H1 (cell line): ENCODE measurements around the gene PDGFA. TPM values are rescaled to one million over a fixed set of nuclear protein-coding genes. Genes with fewer than 3 reads are reported as not detected.

Experiments
- CTCF ChIA-PET: fragments of 300-600 bp; sonication (Branson Sonifier 250); formaldehyde crosslinking; loops from one replicate; lab custom pipeline; 2021; ENCODE audit not compliant: partially characterized antibody; lab: Charles Lee
- POLR2A ChIA-PET: fragments of 300-600 bp; sonication (Branson Sonifier 250); formaldehyde crosslinking; loops from one replicate; lab custom pipeline; 2021; ENCODE audit warnings: inconsistent platforms; ENCODE audit not compliant: partially characterized antibody; lab: Charles Lee
- DNase-seq, 2 experiments: peaks; one replicate each; pipeline versions ENCODE4 v3.0.0 to v3.0.0-alpha.2; 2010 to 2022; ENCODE audit warnings: low spot score in 2 of 2, low read depth in 1 of 2, mixed read lengths in 1 of 2
- FAIRE-seq: peaks from 2 replicates; lab custom pipeline; 2011; peaks lifted over from hg19 to GRCh38; lab: Jason Lieb, UNC
- H2AFZ ChIP-seq: 2 replicates; pipeline ENCODE4 v1.8.1; 2012; ENCODE audit warnings: low read length, inconsistent platforms
- H2AK5ac ChIP-seq: 2 replicates; pipeline ENCODE4 v1.6.1; 2013; ENCODE audit warnings: low read depth, low read length
- H2BK120ac ChIP-seq: replicated peaks from 2 replicates; pipeline ENCODE3; 2013; ENCODE audit warnings: low read depth, low read length, inconsistent platforms
- H2BK12ac ChIP-seq: 2 replicates; pipeline ENCODE4 v1.6.1; 2013; ENCODE audit warnings: low read depth, low read length
- H2BK15ac ChIP-seq: 2 replicates; pipeline ENCODE4 v1.6.1; 2013; ENCODE audit warnings: low read length
- H2BK20ac ChIP-seq: 2 replicates; pipeline ENCODE4 v1.6.1; 2013; ENCODE audit warnings: low read length
- H2BK5ac ChIP-seq: 2 replicates; pipeline ENCODE4 v1.6.1; 2013; ENCODE audit warnings: low read depth, low read length
- H3K14ac ChIP-seq: 2 replicates; pipeline ENCODE4 v1.6.1; 2013; ENCODE audit warnings: inconsistent platforms; ENCODE audit not compliant: insufficient read length
- H3K18ac ChIP-seq: 2 replicates; pipeline ENCODE4 v1.6.1; 2013; ENCODE audit warnings: low read length; ENCODE audit errors: extremely low read depth
- H3K23ac ChIP-seq: 2 replicates; pipeline ENCODE4 v1.6.1; 2013; ENCODE audit warnings: inconsistent platforms; ENCODE audit not compliant: insufficient read length
- H3K23me2 ChIP-seq: 2 replicates; pipeline ENCODE4 v1.6.1; 2013; ENCODE audit warnings: low read depth, low read length
- H3K27ac ChIP-seq: 2 replicates; pipeline ENCODE4 v1.6.1; 2011; ENCODE audit warnings: low read depth, low read length, inconsistent platforms
- H3K27me3 ChIP-seq, 4 experiments: replicated peaks in 1 of 4; 1 replicate in 1 of 4; 2 replicates in 3 of 4; pipeline versions ENCODE4 v1.6.1 to v1.8.1; 2011 to 2013; ENCODE audit warnings: low read length in 3 of 4, mild to moderate bottlenecking in 3 of 4, inconsistent platforms in 2 of 4, mixed read lengths in 2 of 4, moderate library complexity in 1 of 4; ENCODE audit not compliant: control insufficient read depth in 3 of 4, insufficient read depth in 3 of 4; ENCODE audit errors: extremely low read depth in 1 of 4
- H3K36me3 ChIP-seq, 4 experiments: 2 replicates each; pipeline versions ENCODE4 v1.6.1 to v1.8.1; 2011 to 2013; ENCODE audit warnings: mild to moderate bottlenecking in 4 of 4, low read length in 3 of 4, moderate library complexity in 2 of 4, control low read depth in 1 of 4, inconsistent platforms in 1 of 4; ENCODE audit not compliant: insufficient read depth in 4 of 4, control insufficient read depth in 2 of 4
- H3K4ac ChIP-seq: replicated peaks from 2 replicates; pipeline ENCODE3; 2013; ENCODE audit warnings: low read length, low read depth, mixed read lengths, inconsistent platforms; ENCODE audit not compliant: insufficient read length
- H3K4me1 ChIP-seq, 4 experiments: replicated peaks in 1 of 4; 1 replicate in 1 of 4; 2 replicates in 3 of 4; pipeline versions ENCODE4 v1.6.1 to v1.8.1; 2011 to 2013; ENCODE audit warnings: low read length in 3 of 4, inconsistent platforms in 2 of 4, mixed read lengths in 1 of 4; ENCODE audit not compliant: insufficient read depth in 4 of 4, control insufficient read depth in 3 of 4
- H3K4me2 ChIP-seq, 2 experiments: 2 replicates each; pipeline versions ENCODE4 v1.6.1 to v1.8.1; 2011 to 2013; ENCODE audit warnings: low read depth in 2 of 2, low read length in 2 of 2, control low read depth in 1 of 2, inconsistent platforms in 1 of 2, mild to moderate bottlenecking in 1 of 2; ENCODE audit not compliant: insufficient read depth in 1 of 2
- H3K4me3 ChIP-seq, 4 experiments: fragments of 200-600, 300-600 bp in 1 of 4; sonication (generic), shearing (Covaris generic), sonication (Bioruptor Twin) in 1 of 4; 2 replicates each; pipeline versions ENCODE4 v1.5.1 to v1.8.1; 2011 to 2016; ENCODE audit warnings: low read length in 4 of 4, low read depth in 3 of 4, control low read depth in 2 of 4, inconsistent platforms in 2 of 4, mild to moderate bottlenecking in 2 of 4, mixed read lengths in 1 of 4, moderate library complexity in 1 of 4; ENCODE audit not compliant: insufficient read depth in 2 of 4; ENCODE audit errors: extremely low read depth in 1 of 4
- H3K56ac ChIP-seq: replicated peaks from 2 replicates; pipeline ENCODE3; 2013; ENCODE audit warnings: low read depth, mild to moderate bottlenecking, mixed read lengths, low read length, inconsistent platforms; ENCODE audit not compliant: insufficient read length
- H3K79me1 ChIP-seq: 2 replicates; pipeline ENCODE4 v1.6.1; 2013; ENCODE audit warnings: low read depth, low read length, control low read depth
- H3K79me2 ChIP-seq, 2 experiments: 2 replicates each; pipeline versions ENCODE4 v1.6.1 to v1.8.1; 2012 to 2013; ENCODE audit warnings: low read length in 2 of 2, mild to moderate bottlenecking in 2 of 2, inconsistent platforms in 1 of 2; ENCODE audit not compliant: insufficient read depth in 2 of 2, control insufficient read depth in 1 of 2
- H3K9ac ChIP-seq, 4 experiments: replicated peaks in 1 of 4; 1 replicate in 1 of 4; 2 replicates in 3 of 4; pipeline versions ENCODE4 v1.6.1 to v1.8.1; 2011 to 2013; ENCODE audit warnings: low read depth in 3 of 4, low read length in 3 of 4, control low read depth in 2 of 4, mild to moderate bottlenecking in 2 of 4, moderate library complexity in 2 of 4, inconsistent platforms in 1 of 4; ENCODE audit errors: extremely low read depth in 1 of 4
- H3K9me3 ChIP-seq, 2 experiments: 2 replicates each; pipeline versions ENCODE4 v1.6.1 to v1.8.1; 2012 to 2013; ENCODE audit warnings: mild to moderate bottlenecking in 2 of 2, moderate library complexity in 2 of 2, control low read depth in 1 of 2, inconsistent platforms in 1 of 2, low read depth in 1 of 2, low read length in 1 of 2, mixed read lengths in 1 of 2; ENCODE audit not compliant: insufficient read depth in 2 of 2
- H4K20me1 ChIP-seq, 2 experiments: replicated peaks in 1 of 2; 2 replicates each; pipeline versions ENCODE3 to v1.8.1; 2011 to 2013; ENCODE audit warnings: inconsistent platforms in 2 of 2, low read length in 2 of 2, mild to moderate bottlenecking in 1 of 2; ENCODE audit not compliant: insufficient read depth in 2 of 2, control insufficient read depth in 1 of 2
- H4K5ac ChIP-seq: 2 replicates; pipeline ENCODE4 v1.6.1; 2013; ENCODE audit warnings: low read length, low read depth, mixed read lengths, inconsistent platforms; ENCODE audit not compliant: insufficient read length
- H4K8ac ChIP-seq: 2 replicates; pipeline ENCODE4 v1.8.0; 2013; ENCODE audit warnings: mild to moderate bottlenecking, moderate library complexity, low read length, inconsistent platforms; ENCODE audit not compliant: insufficient read depth; ENCODE audit errors: extremely low read depth
- H4K91ac ChIP-seq: replicated peaks from 2 replicates; pipeline ENCODE3; 2013; ENCODE audit warnings: low read length, mixed read lengths, inconsistent platforms; ENCODE audit not compliant: insufficient read length
- ATF2 ChIP-seq: IDR thresholded peaks from 2 replicates; pipeline ENCODE4 v1.6.1; 2012; ENCODE audit warnings: low read length, inconsistent platforms
- BRCA1 ChIP-seq: IDR thresholded peaks from 2 replicates; pipeline ENCODE4 v1.6.1; 2012; ENCODE audit warnings: low read depth, low read length, improper control_type of control experiment
- EGR1 ChIP-seq: IDR thresholded peaks from 2 replicates; pipeline ENCODE4 v1.6.1; 2011; ENCODE audit warnings: low read depth, low read length, borderline replicate concordance
- MAX ChIP-seq: IDR thresholded peaks from 2 replicates; pipeline ENCODE4 v1.6.1; 2012; ENCODE audit warnings: inconsistent platforms
- POLR2A ChIP-seq, 2 experiments: IDR thresholded peaks; 1 replicate in 1 of 2; 2 replicates in 1 of 2; pipeline ENCODE4 v1.6.1; 2011; ENCODE audit warnings: low read depth in 2 of 2, low read length in 2 of 2, mild to moderate bottlenecking in 2 of 2; ENCODE audit errors: control extremely low read depth in 1 of 2
- RAD21 ChIP-seq, 2 experiments: IDR thresholded peaks in 1 of 2; conservative IDR thresholded peaks in 1 of 2; 2 replicates each; pipeline ENCODE4 v1.6.1; 2011; ENCODE audit warnings: low read depth in 2 of 2, low read length in 2 of 2, improper control_type of control experiment in 1 of 2, inconsistent platforms in 1 of 2, mild to moderate bottlenecking in 1 of 2, moderate library complexity in 1 of 2
- SAP30 ChIP-seq: fragments of 300-600 bp; sonication (generic); IDR thresholded peaks from 2 replicates; pipeline ENCODE4 v1.7.1; 2012; ENCODE audit warnings: low read length, moderate library complexity, mild to moderate bottlenecking, inconsistent platforms; ENCODE audit not compliant: insufficient read depth, insufficient replicate concordance
- YY1 ChIP-seq: IDR thresholded peaks from 2 replicates; pipeline ENCODE4 v1.6.1; 2011; ENCODE audit warnings: low read depth, mild to moderate bottlenecking, low read length
- WGBS, 2 experiments: shearing (Covaris generic) in 1 of 2; methylation state at CpG; one replicate each; pipeline versions ENCODE4 v1.1.6 to v1.1.7; 2013 to 2015; ENCODE audit warnings: low lambda C conversion rate in 2 of 2, mixed read lengths in 2 of 2, inconsistent platforms in 1 of 2, low coverage in 1 of 2, missing lambda C conversion rate in 1 of 2; ENCODE audit not compliant: insufficient replicate concordance in 2 of 2, insufficient coverage in 1 of 2, insufficient read length in 1 of 2; ENCODE audit errors: extremely low coverage in 1 of 2, missing lambda C conversion rate in 1 of 2; 5-methylcytosine and 5-hydroxymethylcytosine counted together
- polyA plus RNA-seq, 7 experiments: library from polyadenylated mRNA; depleted of rRNA in 3 of 7; stranded (reverse) in 5 of 7; unstranded in 2 of 7; fragments of >200 nt in 5 of 7; fragments of 200-250 nt in 2 of 7; gene quantifications; 1 replicate in 5 of 7; 2 replicates in 1 of 7; 4 replicates in 1 of 7; pipeline versions ENCODE4 v1.2.1 to v1.2.3, GENCODE V29; 2011 to 2013; ENCODE audit warnings: missing spikeins in 2 of 7, mixed read lengths in 2 of 7
- total RNA-seq: library from RNA; stranded (reverse); fragmentation: NEBNext Ultra II Directional; extraction: Animal tissue kit (Norgen Biotek cat#: 25700); gene quantifications from 2 replicates; pipeline ENCODE4 v1.2.1, GENCODE V29; 2021

PDGFA gene
- total and polyA plus RNA-seq, 2 of the 8 experiments (the other 6 are each of a cell fraction or from before 2014, with no cell fraction given): 21.1 to 43.0 TPM

- no peaks in the 10 kb centered on the region; a peak in 1 of 4 replicates for H3K9me3 ChIP-seq
- ChIA-PET POLR2A (interaction anchor here (0.6 to 1.9 kb wide), 4 partner anchors 9 to 183 kb away, joined by 3 to 6 read pairs (median 4); no protein-coding TSS in a partner anchor), CTCF (interaction anchor here (0.7 to 2.1 kb wide), 2 partner anchors 174 to 199 kb away, joined by 3 to 4 read pairs; no protein-coding TSS in a partner anchor)
- H3K4me1 ChIP-seq: peaks cover 0 to under 1% (median 0%) of the 10 kb centered on the region in 4 experiments; a peak in 5 of 7 replicates
- no peak overlapping the region for H4K91ac ChIP-seq
- H3K9ac ChIP-seq: no peak overlapping the region
- peak overlapping the region; percentile 50; the same call in 1 of the 2 replicates for H2BK12ac ChIP-seq
- no peaks in the 10 kb centered on the region for H3K27me3 ChIP-seq
- H3K4me2 ChIP-seq: no peak overlapping the region
- DNase-seq (no peak), FAIRE-seq (no peak)
- no peak overlapping the region for H4K5ac ChIP-seq
- H3K27ac ChIP-seq: no peak overlapping the region
- H2BK20ac ChIP-seq: 0 out of 2 replicates have a peak overlapping the region, but pooled peaks have one; percentile 61
- no peak overlapping the region for H3K56ac ChIP-seq
- H4K20me1 ChIP-seq: peaks cover 0 to 6% of the 10 kb centered on the region in 2 experiments
- 81% methylated on average over 14 of the region's 15 CpGs; no CpG with 5 or more reads in 1 of the 2 experiments for WGBS, 2 experiments
- TF ChIP-seq EGR1 (no peak), YY1 (no peak), POLR2A (IDR thresholded peaks at IDR 0.05; ENCODE audit: control extremely low read depth in 1 of 2, low read depth in 2 of 2, low read length in 2 of 2) (no peak), RAD21 (IDR thresholded peaks at IDR 0.05 in 1 of 2, conservative IDR thresholded peaks at IDR 0.05 in 1 of 2; ENCODE audit: low read depth in 2 of 2, low read length in 2 of 2) (no peak), BRCA1 (no peak), SAP30 (no peak), MAX (no peak), ATF2 (no peak)
- H2BK15ac ChIP-seq: 0 out of 2 replicates have a peak overlapping the region, but pooled peaks have one; percentile 46
- no peak overlapping the region; the same call in 1 of the 2 replicates for H3K18ac ChIP-seq
- H2AFZ ChIP-seq: no peak overlapping the region
- H2AK5ac ChIP-seq: no peak overlapping the region
- no peak overlapping the region for H2BK120ac ChIP-seq
- no peaks in the 10 kb centered on the region for H3K79me2 ChIP-seq
- H3K4me3 ChIP-seq: no peak overlapping the region
- H3K23me2 ChIP-seq: peaks cover 9% of the 10 kb centered on the region; the same call in 1 of the 2 replicates
- no peaks in the 10 kb centered on the region for H3K36me3 ChIP-seq
- no peak overlapping the region for H3K14ac ChIP-seq
- no peak overlapping the region for H2BK5ac ChIP-seq
- H3K79me1 ChIP-seq: no peaks in the 10 kb centered on the region; the same call in 1 of the 2 replicates
- no peak overlapping the region for H3K23ac ChIP-seq
- no peak overlapping the region for H3K4ac ChIP-seq
- H4K8ac ChIP-seq: no peak overlapping the region
These were observed 12.9 kb upstream of the PDGFA start for GRCh38 chr7:532379-533143.
